Measurements from ENCODE around the gene LAYN. TPM values are rescaled to one million over a fixed set of nuclear protein-coding genes. Genes with fewer than 3 reads are reported as not detected.

Gene LAYN
- total and polyA plus RNA-seq, 9 of the 15 experiments (the other 6 are each of a cell fraction or from before 2014, with no cell fraction given) = not detected

GRCh38 chr11:111560800-111561199, 20.3 kb downstream of the LAYN start (continued):
- TF ChIP-seq FOXP1 (CRISPR knock-in tag; IDR thresholded peaks at IDR 0.05) = no peak
- TF ChIP-seq ZMIZ1 (IDR thresholded peaks at IDR 0.05; ENCODE audit: low read depth in 2 of 2, low read length in 2 of 2) = no peak

- ATAC-seq (no peak), DNase-seq (ENCODE audit: extremely low read depth in 1 of 4, low spot score in 3 of 4) (no peak), FAIRE-seq (no peak)
- Histone ChIP-seq H3K9me3 (replicated peaks; ENCODE audit: control insufficient read depth, insufficient read depth, low read depth, low read length) (no peaks in the 10 kb centered on the region), H4K20me1 (replicated peaks; ENCODE audit: control insufficient read depth, insufficient read depth, low read length) (no peaks in the 10 kb centered on the region), H3K36me3 (ENCODE audit: control insufficient read depth, insufficient read depth, low read length) (no peaks in the 10 kb centered on the region), H3K79me2 (ENCODE audit: control insufficient read depth, insufficient read depth, low read length) (no peaks in the 10 kb centered on the region), H3K27me3 (ENCODE audit: control insufficient read depth in 2 of 2, insufficient read depth in 2 of 2, low read length in 2 of 2) (no peaks in the 10 kb centered on the region; a peak in 1 of 5 replicates), H3K4me3 (no peak overlapping the region), H3K9me1 (ENCODE audit: control insufficient read depth, insufficient read depth, low read length) (no peaks in the 10 kb centered on the region), H3K9ac (ENCODE audit: insufficient read depth in 1 of 2, low read depth in 2 of 2, low read length in 2 of 2) (no peak overlapping the region), H2AFZ (ENCODE audit: low read depth, low read length) (no peak overlapping the region), H3K27ac (ENCODE audit: extremely low read depth, low read depth, low read length) (no peak overlapping the region), H3K4me1 (replicated peaks in 1 of 2; ENCODE audit: control insufficient read depth in 2 of 2, insufficient read depth in 2 of 2, low read length in 2 of 2) (no peaks in the 10 kb centered on the region; a peak in 1 of 5 replicates), H3K4me2 (ENCODE audit: insufficient read depth, low read length) (no peak overlapping the region)
- ChIA-PET CTCF (ENCODE audit: low intra/inter-chr PET ratio) (no interaction called here), POLR2A (interaction anchor here (0.8 kb wide), 1 partner anchor 18 kb away, joined by 3 read pairs; no protein-coding TSS in a partner anchor)
- intact Hi-C loops (cut with micrococcal nuclease) (no loop called here), in situ Hi-C loops (cut with MboI) (no loop called here)
- no TSS peak for BruUV-seq (replicated peaks)
- TF ChIP-seq MCM2 (IDR thresholded peaks at IDR 0.05; ENCODE audit: low read depth) (no peak), ZNF277 (CRISPR knock-in tag; IDR thresholded peaks at IDR 0.05; ENCODE audit: borderline replicate concordance) (no peak), U2AF1 (optimal IDR thresholded peaks at IDR 0.05; ENCODE audit: low read depth, low read length) (no peak), GTF2F1 (IDR thresholded peaks at IDR 0.05; ENCODE audit: low read depth, low read length) (no peak), POU5F1 (IDR thresholded peaks at IDR 0.05; ENCODE audit: borderline replicate concordance, low read depth, low read length, partially characterized antibody) (no peak), CBFB (CRISPR knock-in tag; IDR thresholded peaks at IDR 0.05) (no peak)
- 10% methylated on average over 3 of the region's 3 CpGs for WGBS (ENCODE audit: insufficient coverage, low coverage, missing lambda C conversion rate)
Observed at GRCh38 chr11:111561306-111561705, 20.8 kb downstream of the LAYN start.

Data from K562 (cell line).